Measurements from ENCODE around the gene LKAAEAR1.

LKAAEAR1 gene

GRCh38 chr20:64078934-64079272 lies 5.3 kb downstream of the LKAAEAR1 start:
- Histone ChIP-seq H3K4me3 (ENCODE audit: low read depth, low read length, poor library complexity, severe bottlenecking) (peak overlapping the region; percentile 74), H3K27me3 (ENCODE audit: insufficient read depth, low read length) (no peaks in the 10 kb centered on the region; the same call in 1 of the 2 replicates), H3K4me1 (ENCODE audit: insufficient read depth, low read length, severe bottlenecking) (peaks cover 31% of the 10 kb centered on the region), H3K9me3 (ENCODE audit: low read length) (no peaks in the 10 kb centered on the region), H3K4me2 (ENCODE audit: low read length) (peak overlapping the region; percentile 75), H4K20me1 (ENCODE audit: insufficient read depth, low read length) (no peaks in the 10 kb centered on the region), H3K9ac (ENCODE audit: low read length) (peak overlapping the region; percentile 78), H2AFZ (ENCODE audit: low read length) (no peak overlapping the region), H3K27ac (ENCODE audit: low read depth, low read length, poor library complexity, severe bottlenecking) (no peak overlapping the region), H3K9me2 (ENCODE audit: low read depth, low read length) (no peaks in the 10 kb centered on the region), H3K36me3 (ENCODE audit: insufficient read depth, low read length) (no peaks in the 10 kb centered on the region; the same call in 1 of the 2 replicates), H3F3A (ENCODE audit: insufficient read depth, low read length) (no peaks in the 10 kb centered on the region), H3K79me2 (ENCODE audit: insufficient read depth, low read length) (no peaks in the 10 kb centered on the region)
- TF ChIP-seq EZH2 (IDR thresholded peaks at IDR 0.05; ENCODE audit: borderline replicate concordance, low read length) (no peak), CTCF (IDR thresholded peaks at IDR 0.05; ENCODE audit: low read length) (no peak)

DNA sequence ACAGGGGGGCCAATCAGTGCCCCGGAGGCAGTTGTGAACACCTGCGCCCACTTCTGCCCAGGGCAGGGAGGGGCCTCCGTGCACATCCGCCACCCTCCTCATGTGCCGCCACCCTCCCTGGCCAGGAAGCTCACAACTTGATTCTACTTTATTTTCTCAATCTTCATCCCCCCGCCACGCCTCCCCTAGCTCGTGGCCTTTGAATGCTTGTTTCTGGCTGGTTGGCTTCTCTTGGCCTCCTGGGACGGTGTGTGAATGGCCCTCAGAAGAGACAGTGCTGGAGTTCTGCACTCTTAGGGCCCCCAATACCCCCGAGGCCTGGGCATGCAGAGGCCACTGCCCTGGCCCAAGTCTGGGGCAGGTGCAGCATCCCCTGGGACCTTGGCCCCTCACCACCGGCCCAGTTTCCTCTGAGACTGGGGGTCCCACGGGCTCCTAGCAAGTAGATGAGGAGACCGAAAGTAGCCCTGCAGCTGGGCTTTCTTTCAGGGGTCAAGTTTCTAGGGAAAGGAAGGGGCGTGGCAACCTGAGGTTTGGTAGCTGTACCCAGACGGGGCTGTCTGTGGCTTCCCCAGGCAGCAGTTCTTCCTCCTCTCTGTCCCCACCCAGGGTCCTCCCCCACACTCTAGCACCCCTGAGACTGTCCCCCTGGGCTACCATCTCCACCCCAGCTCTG lies 6.2 kb downstream of the LKAAEAR1 start:
- Histone ChIP-seq H3K9me3 (ENCODE audit: low read length) (no peaks in the 10 kb centered on the region), H4K20me1 (ENCODE audit: insufficient read depth, low read length) (no peaks in the 10 kb centered on the region), H3K36me3 (ENCODE audit: insufficient read depth, low read length) (no peaks in the 10 kb centered on the region; the same call in 1 of the 2 replicates), H2AFZ (ENCODE audit: low read length) (no peak overlapping the region), H3K4me1 (ENCODE audit: insufficient read depth, low read length, severe bottlenecking) (peaks cover 27% of the 10 kb centered on the region), H3K27ac (ENCODE audit: low read depth, low read length, poor library complexity, severe bottlenecking) (peak overlapping the region; percentile 3), H3K4me3 (ENCODE audit: low read depth, low read length, poor library complexity, severe bottlenecking) (peak overlapping the region; percentile 74), H3F3A (ENCODE audit: insufficient read depth, low read length) (no peaks in the 10 kb centered on the region), H3K4me2 (ENCODE audit: low read length) (peak overlapping the region; percentile 75), H3K79me2 (ENCODE audit: insufficient read depth, low read length) (no peaks in the 10 kb centered on the region), H3K9ac (ENCODE audit: low read length) (peak overlapping the region; percentile 78; the same call in 1 of the 2 replicates), H3K9me2 (ENCODE audit: low read depth, low read length) (no peaks in the 10 kb centered on the region), H3K27me3 (ENCODE audit: insufficient read depth, low read length) (no peaks in the 10 kb centered on the region; the same call in 1 of the 2 replicates)
- TF ChIP-seq CTCF (IDR thresholded peaks at IDR 0.05; ENCODE audit: low read length) (no peak), EZH2 (IDR thresholded peaks at IDR 0.05; ENCODE audit: borderline replicate concordance, low read length) (no peak)

GRCh38 chr20:64077541-64077875 lies 6.7 kb downstream of the LKAAEAR1 start:
- Histone ChIP-seq H3K9me2 (ENCODE audit: low read depth, low read length) (no peaks in the 10 kb centered on the region), H2AFZ (ENCODE audit: low read length) (no peak overlapping the region), H3K9ac (ENCODE audit: low read length) (no peak overlapping the region; the same call in 1 of the 2 replicates), H3K4me3 (ENCODE audit: low read depth, low read length, poor library complexity, severe bottlenecking) (peak overlapping the region; percentile 21), H3F3A (ENCODE audit: insufficient read depth, low read length) (no peaks in the 10 kb centered on the region), H3K9me3 (ENCODE audit: low read length) (no peaks in the 10 kb centered on the region), H3K4me2 (ENCODE audit: low read length) (peak overlapping the region; percentile 75), H3K36me3 (ENCODE audit: insufficient read depth, low read length) (no peaks in the 10 kb centered on the region; the same call in 1 of the 2 replicates), H3K27me3 (ENCODE audit: insufficient read depth, low read length) (no peaks in the 10 kb centered on the region; the same call in 1 of the 2 replicates), H3K27ac (ENCODE audit: low read depth, low read length, poor library complexity, severe bottlenecking) (peak overlapping the region; percentile 3), H3K4me1 (ENCODE audit: insufficient read depth, low read length, severe bottlenecking) (peaks cover 24% of the 10 kb centered on the region), H3K79me2 (ENCODE audit: insufficient read depth, low read length) (no peaks in the 10 kb centered on the region), H4K20me1 (ENCODE audit: insufficient read depth, low read length) (no peaks in the 10 kb centered on the region)
- TF ChIP-seq CTCF (IDR thresholded peaks at IDR 0.05; ENCODE audit: low read length) (no peak), EZH2 (IDR thresholded peaks at IDR 0.05; ENCODE audit: borderline replicate concordance, low read length) (no peak)
